ENCODE results near the gene AGBL4. TPM values are rescaled to one million over a fixed set of nuclear protein-coding genes. Genes with fewer than 3 reads are reported as not detected.

Gene AGBL4
- total and polyA plus RNA-seq, 11 donors = 0.40 to 1.4 (median 0.54) TPM; not detected in 3

DNA sequence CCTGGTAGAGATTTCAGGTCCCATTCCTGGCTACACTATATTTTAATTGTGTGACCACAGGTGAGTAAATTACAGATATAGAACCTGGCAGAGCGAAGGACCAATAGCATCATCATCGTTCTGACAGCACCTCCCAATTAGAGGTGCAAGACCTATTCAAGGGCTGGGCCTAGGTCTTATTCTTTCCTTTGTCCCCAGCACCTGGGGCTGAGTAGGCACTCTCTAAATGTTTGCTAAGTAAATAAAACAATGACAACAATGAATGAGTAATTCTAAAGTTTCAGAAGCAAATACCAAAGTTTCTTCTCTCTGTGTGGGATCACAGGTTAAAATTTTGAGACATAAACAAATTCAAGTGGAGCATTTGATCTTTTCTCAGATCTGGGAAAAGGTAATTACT, 1279.7 kb downstream of the AGBL4 start:
- intact Hi-C loops (cut with DNase I) = no loop called here
- TF ChIP-seq, protein P1, sequence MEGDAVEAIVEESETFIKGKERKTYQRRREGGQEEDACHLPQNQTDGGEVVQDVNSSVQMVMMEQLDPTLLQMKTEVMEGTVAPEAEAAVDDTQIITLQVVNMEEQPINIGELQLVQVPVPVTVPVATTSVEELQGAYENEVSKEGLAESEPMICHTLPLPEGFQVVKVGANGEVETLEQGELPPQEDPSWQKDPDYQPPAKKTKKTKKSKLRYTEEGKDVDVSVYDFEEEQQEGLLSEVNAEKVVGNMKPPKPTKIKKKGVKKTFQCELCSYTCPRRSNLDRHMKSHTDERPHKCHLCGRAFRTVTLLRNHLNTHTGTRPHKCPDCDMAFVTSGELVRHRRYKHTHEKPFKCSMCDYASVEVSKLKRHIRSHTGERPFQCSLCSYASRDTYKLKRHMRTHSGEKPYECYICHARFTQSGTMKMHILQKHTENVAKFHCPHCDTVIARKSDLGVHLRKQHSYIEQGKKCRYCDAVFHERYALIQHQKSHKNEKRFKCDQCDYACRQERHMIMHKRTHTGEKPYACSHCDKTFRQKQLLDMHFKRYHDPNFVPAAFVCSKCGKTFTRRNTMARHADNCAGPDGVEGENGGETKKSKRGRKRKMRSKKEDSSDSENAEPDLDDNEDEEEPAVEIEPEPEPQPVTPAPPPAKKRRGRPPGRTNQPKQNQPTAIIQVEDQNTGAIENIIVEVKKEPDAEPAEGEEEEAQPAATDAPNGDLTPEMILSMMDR (IDR thresholded peaks at IDR 0.05) = no peak
- no peak for TF ChIP-seq POLR2A (IDR thresholded peaks at IDR 0.05)
- no peak for ATAC-seq
- no peak for DNase-seq
- Histone ChIP-seq H3K27me3 (no peaks in the 10 kb centered on the region), H3K27ac (no peak overlapping the region), H3K36me3 (peaks cover 0 to 65% (median 20%) of the 10 kb centered on the region in 9 donors), H3K4me1 (no peaks in the 10 kb centered on the region), H3K4me3 (no peak overlapping the region), H3K9me3 (no peaks in the 10 kb centered on the region)
- WGBS, 4 donors = 91 to 96% (median 95%) methylated on average over 2 of the region's 2 CpGs

DNA sequence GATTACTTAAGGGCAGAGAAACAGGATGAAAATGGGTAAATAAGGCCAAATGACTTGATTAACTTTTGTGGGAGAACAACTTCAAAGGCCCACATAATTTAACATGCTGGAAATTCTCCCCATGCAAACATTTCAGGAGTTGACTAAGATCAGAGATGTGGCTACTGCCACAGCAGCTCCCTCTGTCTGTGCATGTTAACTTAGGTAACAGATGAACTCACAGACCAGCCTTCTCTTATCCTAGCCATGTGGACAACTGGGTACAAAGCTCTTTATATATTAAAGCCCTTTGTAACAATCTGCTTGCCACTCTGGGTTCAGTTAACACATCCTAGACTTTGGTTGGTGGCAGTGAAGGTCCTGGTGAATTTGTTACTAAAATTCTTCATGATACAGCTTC, 1280.3 kb downstream of the AGBL4 start:
- no peak overlapping the region for H3K27ac ChIP-seq
- no peaks in the 10 kb centered on the region for H3K4me1 ChIP-seq
- ATAC-seq (no peak), DNase-seq (no peak)
- TF ChIP-seq, protein P1 (IDR thresholded peaks at IDR 0.05) = no peak
- TF ChIP-seq POLR2A (IDR thresholded peaks at IDR 0.05) = no peak
- H3K9me3 ChIP-seq = no peaks in the 10 kb centered on the region
- H3K4me3 ChIP-seq = no peak overlapping the region
- H3K36me3 ChIP-seq = peaks cover 0 to 63% (median 20%) of the 10 kb centered on the region in 9 donors
- intact Hi-C loops (cut with DNase I) = no loop called here
- no peaks in the 10 kb centered on the region for H3K27me3 ChIP-seq

DNA sequence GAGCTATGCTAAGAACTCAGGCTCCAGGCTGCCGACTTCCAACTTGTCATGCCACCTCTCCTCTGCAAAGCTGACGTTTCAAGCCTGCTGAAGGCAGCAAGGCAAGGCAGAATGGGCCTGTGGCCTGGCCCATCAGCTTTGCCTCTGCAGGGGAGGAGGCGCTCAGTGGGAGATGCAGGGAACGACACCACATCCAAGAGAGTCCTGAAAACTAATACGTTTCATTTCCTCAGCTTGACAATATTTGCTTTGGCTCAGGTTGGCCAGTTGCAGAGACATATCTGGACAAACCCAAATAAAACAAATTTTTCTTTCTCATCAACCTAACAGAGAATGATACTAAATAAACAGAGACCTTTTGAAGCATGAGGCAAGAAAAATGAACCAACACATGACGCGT, 1282.4 kb downstream of the AGBL4 start:
- WGBS, 4 donors = 85 to 89% (median 87%) methylated on average over 7 of the region's 7 CpGs
- Histone ChIP-seq H3K36me3 (peaks cover 0 to 69% (median 26%) of the 10 kb centered on the region in 9 donors), H3K27me3 (no peaks in the 10 kb centered on the region), H3K27ac (no peak overlapping the region), H3K4me1 (no peaks in the 10 kb centered on the region), H3K9me3 (no peaks in the 10 kb centered on the region), H3K4me3 (no peak overlapping the region)
- DNase-seq = no peak
- no peak for ATAC-seq
- intact Hi-C loops (cut with DNase I) = no loop called here
- TF ChIP-seq, protein P1 (IDR thresholded peaks at IDR 0.05) = no peak
- TF ChIP-seq POLR2A (IDR thresholded peaks at IDR 0.05) = no peak

DNA sequence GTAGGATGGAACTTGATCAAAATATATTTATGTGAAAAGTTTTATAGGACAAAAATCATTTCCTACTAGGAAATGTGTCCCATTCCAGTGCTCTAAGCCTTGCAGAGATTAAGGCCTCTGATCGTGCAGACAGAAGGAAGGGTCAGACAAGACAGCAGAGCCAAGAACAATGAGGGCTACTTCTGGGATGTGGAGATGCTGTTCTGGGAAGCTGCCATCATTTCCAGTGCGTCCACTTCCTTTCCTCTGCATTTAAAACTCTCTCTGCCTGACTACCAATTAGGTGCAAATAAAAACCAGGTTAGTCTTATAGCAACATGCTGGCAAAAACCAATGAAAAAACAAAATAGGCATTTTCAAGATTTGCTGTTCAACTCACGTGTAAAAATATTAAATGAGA, 1283.1 kb downstream of the AGBL4 start:
- Histone ChIP-seq H3K36me3 (peaks cover 0 to 72% (median 34%) of the 10 kb centered on the region in 9 donors), H3K9me3 (no peaks in the 10 kb centered on the region), H3K4me1 (no peaks in the 10 kb centered on the region), H3K27ac (no peak overlapping the region), H3K27me3 (no peaks in the 10 kb centered on the region), H3K4me3 (no peak overlapping the region)
- intact Hi-C loops (cut with DNase I) = no loop called here
- no peak for ATAC-seq
- DNase-seq = no peak
- TF ChIP-seq, protein P1 (IDR thresholded peaks at IDR 0.05) = no peak
- TF ChIP-seq POLR2A (IDR thresholded peaks at IDR 0.05) = no peak
- 73 to 81% (median 75%) methylated on average over 3 of the region's 3 CpGs for WGBS, 4 donors

Measured in heart left ventricle (tissue), 16 donors.